HepG2 (cell line): Measurements from ENCODE around the gene TRMU. TPM values are rescaled to one million over a fixed set of nuclear protein-coding genes. Genes with fewer than 3 reads are reported as not detected.

Source experiments
- BORCS8-MEF2B ChIP-seq: sonication (generic); formaldehyde crosslinking; IDR thresholded peaks from 2 replicates; pipeline ENCODE4 v1.8.0; 2022; ENCODE audit warnings: mild to moderate bottlenecking, missing genetic modification reagents
- FOXA1 ChIP-seq, 2 experiments: fragments of 450-650 bp in 1 of 2; sonication (generic) in 1 of 2; formaldehyde crosslinking in 1 of 2; IDR thresholded peaks; 2 replicates each; pipeline versions ENCODE4 v1.4.0 to v1.6.1; 2016 to 2020; ENCODE audit warnings: missing genetic modification reagents in 1 of 2
- HOXD1 ChIP-seq: sonication (generic); formaldehyde crosslinking; IDR thresholded peaks from 2 replicates; pipeline ENCODE4 v1.5.0; 2020; ENCODE audit warnings: missing genetic modification reagents
- MATR3 ChIP-seq: sonication (generic); formaldehyde crosslinking; IDR thresholded peaks from 2 replicates; pipeline ENCODE4 v1.4.0; 2020; ENCODE audit warnings: missing genetic modification reagents
- MTF2 ChIP-seq: sonication (generic); formaldehyde crosslinking; IDR thresholded peaks from 2 replicates; pipeline ENCODE4 v1.5.0; 2020; ENCODE audit warnings: missing genetic modification reagents, borderline replicate concordance
- SATB2 ChIP-seq: sonication (generic); formaldehyde crosslinking; IDR thresholded peaks from 2 replicates; pipeline ENCODE4 v1.5.0; 2020; ENCODE audit warnings: missing genetic modification reagents
- TSC22D2 ChIP-seq: sonication (generic); formaldehyde crosslinking; IDR thresholded peaks from 2 replicates; pipeline ENCODE4 v1.5.1; 2020; ENCODE audit warnings: missing genetic modification reagents, mild to moderate bottlenecking, borderline replicate concordance
- U2AF2 ChIP-seq: fragments of 200-400 bp; formaldehyde crosslinking; IDR thresholded peaks from 2 replicates; pipeline ENCODE4 v1.6.1; 2017; ENCODE audit warnings: low read depth, mild to moderate bottlenecking, low read length
- ZNF549 ChIP-seq: sonication (generic); formaldehyde crosslinking; IDR thresholded peaks from 2 replicates; pipeline ENCODE4 v1.5.0; 2020; ENCODE audit warnings: missing genetic modification reagents
- ZNF790 ChIP-seq: sonication (generic); formaldehyde crosslinking; IDR thresholded peaks from 2 replicates; pipeline ENCODE4 v1.8.0; 2022; ENCODE audit warnings: missing genetic modification reagents, mild to moderate bottlenecking, borderline replicate concordance
- ZSCAN29 ChIP-seq: sonication (generic); formaldehyde crosslinking; conservative IDR thresholded peaks from 2 replicates; pipeline ENCODE4 v1.4.0; 2020; ENCODE audit warnings: mild to moderate bottlenecking, missing genetic modification reagents
- polyA plus RNA-seq, 8 experiments: library from polyadenylated mRNA; depleted of rRNA in 3 of 8; stranded (reverse) in 7 of 8; unstranded in 1 of 8; fragments of >200 nt; fragmentation: Illumina TruSeq in 4 of 8; extraction: Trizol in 4 of 8; gene quantifications; 2 replicates each; pipeline versions ENCODE4 v1.2.1 to v1.2.3, GENCODE V29; 2011 to 2016; ENCODE audit warnings: low read depth in 4 of 8, missing spikeins in 1 of 8, mixed read lengths in 1 of 8; ENCODE audit not compliant: insufficient read depth in 1 of 8
- total RNA-seq, 5 experiments: library from RNA; depleted of rRNA; stranded (reverse); fragments of >200 nt; fragmentation: Illumina TruSeq; extraction: Trizol; gene quantifications; 2 replicates each; pipeline ENCODE4 v1.2.3, GENCODE V29; 2016; ENCODE audit warnings: low read depth in 1 of 5
- TF ChIP-seq, protein P1 (sequence below), 2 experiments: IDR thresholded peaks; 2 replicates each; pipeline ENCODE4 v1.6.1; 2011 to 2012; ENCODE audit warnings: low read length in 2 of 2, borderline replicate concordance in 1 of 2, low read depth in 1 of 2, mild to moderate bottlenecking in 1 of 2, moderate library complexity in 1 of 2
- TF ChIP-seq, protein P2 (sequence below): sonication (generic); formaldehyde crosslinking; IDR thresholded peaks from 2 replicates; pipeline ENCODE4 v1.8.0; 2022; ENCODE audit warnings: missing genetic modification reagents, low read depth, mild to moderate bottlenecking, borderline replicate concordance
- TF ChIP-seq, protein P3 (sequence below), 2 experiments: sonication (generic) in 1 of 2; formaldehyde crosslinking in 1 of 2; IDR thresholded peaks; 2 replicates each; pipeline versions ENCODE4 v1.4.0 to v1.6.1; 2016 to 2020; ENCODE audit warnings: borderline replicate concordance in 1 of 2, low read depth in 1 of 2, mild to moderate bottlenecking in 1 of 2, missing genetic modification reagents in 1 of 2
- TF ChIP-seq, protein P4 (sequence below): sonication (generic); formaldehyde crosslinking; IDR thresholded peaks from 2 replicates; pipeline ENCODE4 v1.4.0; 2020; ENCODE audit warnings: missing genetic modification reagents, mild to moderate bottlenecking, borderline replicate concordance
- TF ChIP-seq, protein P5 (sequence below): sonication (generic); formaldehyde crosslinking; IDR thresholded peaks from 2 replicates; pipeline ENCODE4 v1.5.1; 2020; ENCODE audit warnings: missing genetic modification reagents, mild to moderate bottlenecking, borderline replicate concordance

Gene TRMU
- total and polyA plus RNA-seq, 2 of the 13 experiments (the other 11 are each of a cell fraction or from before 2014, with no cell fraction given), result 31.0 to 50.2 TPM

DNA sequence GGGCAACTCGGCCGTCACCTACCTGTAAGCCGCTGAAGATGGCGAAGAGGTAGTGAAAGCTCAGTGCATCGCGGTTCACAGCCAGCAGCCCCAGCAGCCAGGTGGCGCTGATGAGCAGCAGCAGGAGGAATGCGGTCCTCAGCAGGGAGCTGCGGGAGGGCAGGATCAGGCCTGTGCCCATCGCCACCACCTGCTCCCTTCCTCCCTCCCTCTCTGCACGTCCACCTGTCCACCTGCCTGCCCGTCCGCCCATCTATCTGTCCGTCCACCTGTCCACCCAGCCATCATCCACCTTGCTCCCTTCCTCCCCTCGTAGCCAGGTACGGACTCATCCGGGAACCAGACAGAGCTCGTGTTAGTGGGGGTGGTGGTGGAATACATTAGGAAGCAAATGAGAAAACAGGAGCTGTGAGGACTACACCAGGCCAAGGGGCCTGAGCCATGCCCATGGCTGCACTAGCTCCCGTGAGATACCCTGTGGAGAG lies 32.2 kb downstream of the TRMU start (continued):
- no peak for TF ChIP-seq ZNF790 (CRISPR knock-in tag)
- TF ChIP-seq, protein P1, sequence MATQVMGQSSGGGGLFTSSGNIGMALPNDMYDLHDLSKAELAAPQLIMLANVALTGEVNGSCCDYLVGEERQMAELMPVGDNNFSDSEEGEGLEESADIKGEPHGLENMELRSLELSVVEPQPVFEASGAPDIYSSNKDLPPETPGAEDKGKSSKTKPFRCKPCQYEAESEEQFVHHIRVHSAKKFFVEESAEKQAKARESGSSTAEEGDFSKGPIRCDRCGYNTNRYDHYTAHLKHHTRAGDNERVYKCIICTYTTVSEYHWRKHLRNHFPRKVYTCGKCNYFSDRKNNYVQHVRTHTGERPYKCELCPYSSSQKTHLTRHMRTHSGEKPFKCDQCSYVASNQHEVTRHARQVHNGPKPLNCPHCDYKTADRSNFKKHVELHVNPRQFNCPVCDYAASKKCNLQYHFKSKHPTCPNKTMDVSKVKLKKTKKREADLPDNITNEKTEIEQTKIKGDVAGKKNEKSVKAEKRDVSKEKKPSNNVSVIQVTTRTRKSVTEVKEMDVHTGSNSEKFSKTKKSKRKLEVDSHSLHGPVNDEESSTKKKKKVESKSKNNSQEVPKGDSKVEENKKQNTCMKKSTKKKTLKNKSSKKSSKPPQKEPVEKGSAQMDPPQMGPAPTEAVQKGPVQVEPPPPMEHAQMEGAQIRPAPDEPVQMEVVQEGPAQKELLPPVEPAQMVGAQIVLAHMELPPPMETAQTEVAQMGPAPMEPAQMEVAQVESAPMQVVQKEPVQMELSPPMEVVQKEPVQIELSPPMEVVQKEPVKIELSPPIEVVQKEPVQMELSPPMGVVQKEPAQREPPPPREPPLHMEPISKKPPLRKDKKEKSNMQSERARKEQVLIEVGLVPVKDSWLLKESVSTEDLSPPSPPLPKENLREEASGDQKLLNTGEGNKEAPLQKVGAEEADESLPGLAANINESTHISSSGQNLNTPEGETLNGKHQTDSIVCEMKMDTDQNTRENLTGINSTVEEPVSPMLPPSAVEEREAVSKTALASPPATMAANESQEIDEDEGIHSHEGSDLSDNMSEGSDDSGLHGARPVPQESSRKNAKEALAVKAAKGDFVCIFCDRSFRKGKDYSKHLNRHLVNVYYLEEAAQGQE (IDR thresholded peaks at IDR 0.05; ENCODE audit: borderline replicate concordance in 1 of 2, low read depth in 1 of 2, low read length in 2 of 2), result no peak
- TF ChIP-seq TSC22D2, result no peak
- no peak for TF ChIP-seq MATR3 (CRISPR knock-in tag)
- no peak for TF ChIP-seq ZNF549 (CRISPR knock-in tag)
- no peak for TF ChIP-seq ZSCAN29
- peak; percentile 71; the same call in 1 of the 2 replicates for TF ChIP-seq BORCS8-MEF2B (CRISPR knock-in tag)
- no peak for TF ChIP-seq U2AF2
- TF ChIP-seq, protein P2, sequence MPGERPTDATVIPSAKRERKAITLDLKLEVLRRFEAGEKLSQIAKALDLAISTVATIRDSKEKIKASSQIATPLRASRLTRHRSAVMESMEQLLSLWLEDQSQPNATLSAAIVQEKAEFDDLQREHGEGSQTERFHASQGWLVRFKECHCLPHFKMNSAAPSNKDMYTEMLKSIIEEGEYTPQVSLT (CRISPR knock-in tag), result no peak
- TF ChIP-seq, protein P3, sequence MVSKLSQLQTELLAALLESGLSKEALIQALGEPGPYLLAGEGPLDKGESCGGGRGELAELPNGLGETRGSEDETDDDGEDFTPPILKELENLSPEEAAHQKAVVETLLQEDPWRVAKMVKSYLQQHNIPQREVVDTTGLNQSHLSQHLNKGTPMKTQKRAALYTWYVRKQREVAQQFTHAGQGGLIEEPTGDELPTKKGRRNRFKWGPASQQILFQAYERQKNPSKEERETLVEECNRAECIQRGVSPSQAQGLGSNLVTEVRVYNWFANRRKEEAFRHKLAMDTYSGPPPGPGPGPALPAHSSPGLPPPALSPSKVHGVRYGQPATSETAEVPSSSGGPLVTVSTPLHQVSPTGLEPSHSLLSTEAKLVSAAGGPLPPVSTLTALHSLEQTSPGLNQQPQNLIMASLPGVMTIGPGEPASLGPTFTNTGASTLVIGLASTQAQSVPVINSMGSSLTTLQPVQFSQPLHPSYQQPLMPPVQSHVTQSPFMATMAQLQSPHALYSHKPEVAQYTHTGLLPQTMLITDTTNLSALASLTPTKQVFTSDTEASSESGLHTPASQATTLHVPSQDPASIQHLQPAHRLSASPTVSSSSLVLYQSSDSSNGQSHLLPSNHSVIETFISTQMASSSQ (IDR thresholded peaks at IDR 0.05; ENCODE audit: low read depth), result no peak
- TF ChIP-seq, protein P3 (CRISPR knock-in tag; IDR thresholded peaks at IDR 0.05; ENCODE audit: borderline replicate concordance), result peak; percentile 30; the same call in 1 of the 2 replicates
- no peak for TF ChIP-seq HOXD1 (CRISPR knock-in tag)
- TF ChIP-seq, protein P4, sequence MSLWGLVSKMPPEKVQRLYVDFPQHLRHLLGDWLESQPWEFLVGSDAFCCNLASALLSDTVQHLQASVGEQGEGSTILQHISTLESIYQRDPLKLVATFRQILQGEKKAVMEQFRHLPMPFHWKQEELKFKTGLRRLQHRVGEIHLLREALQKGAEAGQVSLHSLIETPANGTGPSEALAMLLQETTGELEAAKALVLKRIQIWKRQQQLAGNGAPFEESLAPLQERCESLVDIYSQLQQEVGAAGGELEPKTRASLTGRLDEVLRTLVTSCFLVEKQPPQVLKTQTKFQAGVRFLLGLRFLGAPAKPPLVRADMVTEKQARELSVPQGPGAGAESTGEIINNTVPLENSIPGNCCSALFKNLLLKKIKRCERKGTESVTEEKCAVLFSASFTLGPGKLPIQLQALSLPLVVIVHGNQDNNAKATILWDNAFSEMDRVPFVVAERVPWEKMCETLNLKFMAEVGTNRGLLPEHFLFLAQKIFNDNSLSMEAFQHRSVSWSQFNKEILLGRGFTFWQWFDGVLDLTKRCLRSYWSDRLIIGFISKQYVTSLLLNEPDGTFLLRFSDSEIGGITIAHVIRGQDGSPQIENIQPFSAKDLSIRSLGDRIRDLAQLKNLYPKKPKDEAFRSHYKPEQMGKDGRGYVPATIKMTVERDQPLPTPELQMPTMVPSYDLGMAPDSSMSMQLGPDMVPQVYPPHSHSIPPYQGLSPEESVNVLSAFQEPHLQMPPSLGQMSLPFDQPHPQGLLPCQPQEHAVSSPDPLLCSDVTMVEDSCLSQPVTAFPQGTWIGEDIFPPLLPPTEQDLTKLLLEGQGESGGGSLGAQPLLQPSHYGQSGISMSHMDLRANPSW (CRISPR knock-in tag), result no peak
- TF ChIP-seq MTF2 (CRISPR knock-in tag), result no peak
- TF ChIP-seq SATB2, result no peak
- TF ChIP-seq FOXA1 (IDR thresholded peaks at IDR 0.05), result no peak
- TF ChIP-seq FOXA1 (CRISPR knock-in tag; IDR thresholded peaks at IDR 0.05), result no peak
- TF ChIP-seq, protein P5, sequence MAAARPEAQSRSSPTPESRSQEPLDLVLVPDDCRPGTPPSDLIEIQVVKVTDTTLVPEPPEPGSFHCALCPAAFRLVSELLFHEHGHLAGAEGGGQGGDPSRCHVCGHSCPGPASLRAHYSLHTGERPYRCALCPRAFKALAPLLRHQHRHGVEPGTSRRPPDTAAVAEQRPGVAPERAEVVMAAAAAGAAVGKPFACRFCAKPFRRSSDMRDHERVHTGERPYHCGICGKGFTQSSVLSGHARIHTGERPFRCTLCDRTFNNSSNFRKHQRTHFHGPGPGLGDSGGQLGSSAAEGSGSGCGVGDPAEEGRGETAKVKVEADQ (CRISPR knock-in tag), result no peak
